Measurements from ENCODE around the gene CRTC1.

GRCh38 chr19:18687740-18688465 is 4.4 kb downstream of the CRTC1 start:
- no peak for TF ChIP-seq CTCF (IDR thresholded peaks at IDR 0.05)
- no peak for TF ChIP-seq POLR2A (IDR thresholded peaks at IDR 0.05)
- no peak for TF ChIP-seq POLR2AphosphoS5 (IDR thresholded peaks at IDR 0.05)

All from gastroesophageal sphincter (tissue), 3 donors.